ENCODE results near the gene FAM13A. TPM values are rescaled to one million over a fixed set of nuclear protein-coding genes. Genes with fewer than 3 reads are reported as not detected.
A peak's percentile ranks its signal among the peaks of the same experiment; 100 is the strongest.

FAM13A gene
- total and polyA plus RNA-seq, 9 of the 15 experiments (the other 6 are each of a cell fraction or from before 2014, with no cell fraction given) = 11.3 to 23.3 (median 14.7) TPM

- WGBS (ENCODE audit: insufficient coverage, low coverage, missing lambda C conversion rate) = 24% methylated on average over 2 of the region's 2 CpGs
- BruUV-seq (replicated peaks) = no TSS peak
- intact Hi-C loops (cut with micrococcal nuclease) = no loop called here
- TF ChIP-seq ZNF609 (CRISPR knock-in tag; IDR thresholded peaks at IDR 0.05; ENCODE audit: borderline replicate concordance) (no peak), JUND (IDR thresholded peaks at IDR 0.05; ENCODE audit: borderline replicate concordance, low read depth, low read length) (peak; percentile 36; the same call in 1 of the 2 replicates), JUND (tag; IDR thresholded peaks at IDR 0.05; ENCODE audit: borderline replicate concordance, low read depth, low read length) (0 out of 3 replicates have a peak, but pooled peaks have one; percentile 63), DPF2 (IDR thresholded peaks at IDR 0.05) (0 out of 2 replicates have a peak, but pooled peaks have one; percentile 18), ATF3 (IDR thresholded peaks at IDR 0.05) (peak; percentile 79), ATF3 (CRISPR knock-in tag; conservative IDR thresholded peaks at IDR 0.05) (no peak), USF2 (CRISPR knock-in tag; IDR thresholded peaks at IDR 0.05) (no peak), ZNF23 (CRISPR knock-in tag; IDR thresholded peaks at IDR 0.05) (no peak), FOSL1 (tag; conservative IDR thresholded peaks at IDR 0.05) (0 out of 2 replicates have a peak, but pooled peaks have one; percentile 28), VEZF1 (CRISPR knock-in tag; IDR thresholded peaks at IDR 0.05) (0 out of 2 replicates have a peak, but pooled peaks have one; percentile 13), SMC3 (conservative IDR thresholded peaks at IDR 0.05; ENCODE audit: insufficient read depth, low read depth, low read length) (no peak)
- Histone ChIP-seq H3K9me1 (ENCODE audit: control insufficient read depth, insufficient read depth, low read length) (no peaks in the 10 kb centered on the region), H3K79me2 (ENCODE audit: control insufficient read depth, insufficient read depth, low read length) (peaks cover 5% of the 10 kb centered on the region; the same call in 2 of the 3 replicates), H3K27me3 (ENCODE audit: control insufficient read depth in 2 of 2, insufficient read depth in 2 of 2, low read length in 2 of 2) (no peaks in the 10 kb centered on the region), H3K4me2 (ENCODE audit: insufficient read depth, low read length) (no peak overlapping the region), H3K9ac (ENCODE audit: insufficient read depth in 1 of 2, low read depth in 2 of 2, low read length in 2 of 2) (no peak overlapping the region), H3K4me1 (replicated peaks in 1 of 2; ENCODE audit: control insufficient read depth in 2 of 2, insufficient read depth in 2 of 2, low read length in 2 of 2) (peaks cover 0 to 4% of the 10 kb centered on the region in 2 experiments; a peak in 1 of 5 replicates), H3K27ac (ENCODE audit: extremely low read depth, low read depth, low read length) (no peak overlapping the region), H4K20me1 (replicated peaks; ENCODE audit: control insufficient read depth, insufficient read depth, low read length) (no peaks in the 10 kb centered on the region), H3K4me3 (no peak overlapping the region), H3K36me3 (ENCODE audit: control insufficient read depth, insufficient read depth, low read length) (no peaks in the 10 kb centered on the region), H2AFZ (ENCODE audit: low read depth, low read length) (no peak overlapping the region), H3K9me3 (replicated peaks; ENCODE audit: control insufficient read depth, insufficient read depth, low read depth, low read length) (no peaks in the 10 kb centered on the region)
- FAIRE-seq (no peak), DNase-seq (ENCODE audit: extremely low read depth in 1 of 4, low spot score in 3 of 4) (no peak), ATAC-seq (no peak)
- POLR2A ChIA-PET = no interaction called here
- in situ Hi-C loops (cut with MboI) = no loop called here
- CTCF ChIA-PET (ENCODE audit: low intra/inter-chr PET ratio) = no interaction called here
Observed at GRCh38 chr4:88827442-88827841, 229.5 kb downstream of the FAM13A start.

Measured in K562 (cell line).